Muscle of arm (tissue), 14 donors: ENCODE results near the gene CCDC14. TPM values are rescaled to one million over a fixed set of nuclear protein-coding genes. Genes with fewer than 3 reads are reported as not detected.
"Not testable (repeated sequence)": the region's sequence is repeated elsewhere in the genome, so short reads cannot be mapped to it uniquely, and the experiment has no call there.

Experiments used
- DNase-seq: peaks from one replicate; pipeline ENCODE4 v3.0.0-alpha.2; 2013
- long read RNA-seq, 11 donors: transcript quantifications; one replicate each; lab custom pipeline, GENCODE V29; 2026
- polyA plus RNA-seq, 12 donors: library from polyadenylated mRNA; unstranded; fragments of 120-200 nt; gene quantifications; one replicate each; pipeline ENCODE4 v1.2.1, GENCODE V29; 2013; ENCODE audit not compliant: insufficient read length in 12 of 12

CCDC14 gene, protein sequence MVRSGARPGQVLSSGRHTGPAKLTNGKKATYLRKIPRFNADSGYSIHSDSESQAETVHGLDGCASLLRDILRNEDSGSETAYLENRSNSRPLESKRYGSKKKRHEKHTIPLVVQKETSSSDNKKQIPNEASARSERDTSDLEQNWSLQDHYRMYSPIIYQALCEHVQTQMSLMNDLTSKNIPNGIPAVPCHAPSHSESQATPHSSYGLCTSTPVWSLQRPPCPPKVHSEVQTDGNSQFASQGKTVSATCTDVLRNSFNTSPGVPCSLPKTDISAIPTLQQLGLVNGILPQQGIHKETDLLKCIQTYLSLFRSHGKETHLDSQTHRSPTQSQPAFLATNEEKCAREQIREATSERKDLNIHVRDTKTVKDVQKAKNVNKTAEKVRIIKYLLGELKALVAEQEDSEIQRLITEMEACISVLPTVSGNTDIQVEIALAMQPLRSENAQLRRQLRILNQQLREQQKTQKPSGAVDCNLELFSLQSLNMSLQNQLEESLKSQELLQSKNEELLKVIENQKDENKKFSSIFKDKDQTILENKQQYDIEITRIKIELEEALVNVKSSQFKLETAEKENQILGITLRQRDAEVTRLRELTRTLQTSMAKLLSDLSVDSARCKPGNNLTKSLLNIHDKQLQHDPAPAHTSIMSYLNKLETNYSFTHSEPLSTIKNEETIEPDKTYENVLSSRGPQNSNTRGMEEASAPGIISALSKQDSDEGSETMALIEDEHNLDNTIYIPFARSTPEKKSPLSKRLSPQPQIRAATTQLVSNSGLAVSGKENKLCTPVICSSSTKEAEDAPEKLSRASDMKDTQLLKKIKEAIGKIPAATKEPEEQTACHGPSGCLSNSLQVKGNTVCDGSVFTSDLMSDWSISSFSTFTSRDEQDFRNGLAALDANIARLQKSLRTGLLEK
- polyA plus RNA-seq = 100 to 1,000 TPM in 1 of 12 donors, 10 to 100 TPM in 10, not detected in 1; 28.1 to 126 (median 55.9) TPM
- long read RNA-seq, donor 1, full-length matches to known transcripts = 5 of 5 reads
- long read RNA-seq, donor 1, partial matches to known transcripts = 0 of 5 reads
- long read RNA-seq, donor 1, other reads (novel, unspliced or antisense) = 0 of 5 reads
- long read RNA-seq, donor 2 = 0 reads
- long read RNA-seq, donor 3, full-length matches to known transcripts = 1 of 1 reads
- long read RNA-seq, donor 3, partial matches to known transcripts = 0 of 1 reads
- long read RNA-seq, donor 3, other reads (novel, unspliced or antisense) = 0 of 1 reads
- long read RNA-seq, donor 4, partial matches to known transcripts = 0 of 2 reads
- long read RNA-seq, donor 4, other reads (novel, unspliced or antisense) = 0 of 2 reads
- long read RNA-seq, donor 5, full-length matches to known transcripts = 11 of 11 reads
- long read RNA-seq, donor 5, partial matches to known transcripts = 0 of 11 reads
- long read RNA-seq, donor 5, other reads (novel, unspliced or antisense) = 0 of 11 reads
- long read RNA-seq, donor 6 = 0 reads
- long read RNA-seq, donor 7, partial matches to known transcripts = 0 of 1 reads
- long read RNA-seq, donor 7, other reads (novel, unspliced or antisense) = 0 of 1 reads
- long read RNA-seq, donor 8, full-length matches to known transcripts = 8 of 8 reads
- long read RNA-seq, donor 8, partial matches to known transcripts = 0 of 8 reads
- long read RNA-seq, donor 8, other reads (novel, unspliced or antisense) = 0 of 8 reads
- long read RNA-seq, donor 9, partial matches to known transcripts = 0 of 1 reads
- long read RNA-seq, donor 9, other reads (novel, unspliced or antisense) = 0 of 1 reads
- long read RNA-seq, donor 10, full-length matches to known transcripts = 3 of 3 reads
- long read RNA-seq, donor 10, partial matches to known transcripts = 0 of 3 reads
- long read RNA-seq, donor 10, other reads (novel, unspliced or antisense) = 0 of 3 reads
- long read RNA-seq, donor 11, full-length matches to known transcripts = 5 of 5 reads
- long read RNA-seq, donor 11, partial matches to known transcripts = 0 of 5 reads
- long read RNA-seq, donor 11, other reads (novel, unspliced or antisense) = 0 of 5 reads

DNA sequence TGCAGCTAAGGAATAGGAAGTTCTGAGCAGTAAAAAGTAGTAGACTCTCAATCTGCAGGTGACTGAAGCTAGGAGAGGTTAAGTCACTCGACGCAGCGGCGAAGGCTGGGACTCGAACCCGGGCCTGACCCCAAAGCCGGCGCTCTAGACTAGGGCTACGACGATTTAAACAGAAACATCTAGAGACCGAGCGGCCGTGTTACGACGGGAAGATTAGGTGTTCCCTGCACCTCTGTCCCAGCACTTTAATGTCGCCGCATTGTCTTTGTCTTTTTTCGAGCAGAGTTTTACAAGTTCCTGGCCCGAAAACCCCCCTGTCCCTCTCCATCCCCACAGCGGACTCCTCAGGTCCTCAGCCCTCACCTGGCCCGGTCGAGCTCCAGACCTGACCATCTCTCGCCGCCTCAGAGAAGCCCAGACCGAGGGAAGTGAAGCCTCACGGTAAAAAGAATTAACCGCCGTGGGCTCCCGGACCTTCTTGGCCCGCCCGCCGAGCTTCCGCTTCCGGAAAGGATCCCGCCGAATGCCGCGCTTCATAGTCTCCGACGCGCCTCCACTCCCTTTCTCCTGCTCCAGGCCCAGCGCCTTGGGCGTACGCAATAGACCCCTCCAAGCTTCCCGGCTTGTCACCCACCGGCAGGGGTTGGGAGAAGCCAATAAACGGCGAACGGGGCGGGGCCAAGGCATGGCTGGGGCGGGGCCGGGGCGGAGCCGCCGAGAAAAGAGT is at the start of gene CCDC14:
Gene CCDC14, minus strand, starts transcription at position 449 of the 727 bp plus-strand sequence. Its CDS starts 56 bp downstream, at position 393.
- peak; percentile 94 for DNase-seq

DNA sequence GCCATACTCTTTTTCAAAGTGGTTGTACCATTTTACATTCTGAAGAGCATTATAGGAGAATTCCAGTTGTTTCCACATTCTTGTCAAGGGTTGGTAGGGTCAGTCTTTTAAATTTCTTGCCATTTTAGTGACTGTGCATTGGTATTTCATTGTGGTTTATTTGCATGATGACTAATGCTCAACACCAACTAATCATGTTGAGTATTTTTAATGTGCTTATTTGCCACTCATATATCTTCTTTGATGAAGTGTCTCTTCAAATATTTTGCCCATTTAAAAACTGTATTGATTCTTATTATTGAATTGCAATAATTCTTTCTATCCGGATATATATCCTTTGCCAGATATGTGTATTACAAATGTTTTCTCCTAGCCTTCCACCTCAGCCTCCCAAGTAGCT is 47.3 kb upstream of the CCDC14 start:
- DNase-seq = not testable (repeated sequence)

DNA sequence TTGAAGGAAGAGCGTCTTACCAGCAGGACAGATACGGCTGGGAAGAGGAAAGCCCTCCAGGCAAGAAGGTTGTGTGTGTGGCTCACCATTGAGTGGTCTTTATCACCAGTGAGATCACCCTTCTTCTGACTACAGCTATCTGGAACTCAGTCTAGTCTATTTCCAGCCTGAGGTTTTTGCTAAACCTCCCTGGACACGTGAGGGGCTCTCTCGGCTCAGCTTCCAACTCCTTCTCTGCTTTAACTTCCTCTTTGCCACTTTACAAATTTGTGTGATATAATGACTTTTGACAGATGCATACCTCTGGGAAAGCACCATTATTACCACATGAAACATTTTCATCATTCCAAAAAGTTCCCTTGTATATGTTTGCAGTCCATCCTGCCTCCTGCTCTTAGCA is 46.2 kb upstream of the CCDC14 start:
- no peak for DNase-seq

DNA sequence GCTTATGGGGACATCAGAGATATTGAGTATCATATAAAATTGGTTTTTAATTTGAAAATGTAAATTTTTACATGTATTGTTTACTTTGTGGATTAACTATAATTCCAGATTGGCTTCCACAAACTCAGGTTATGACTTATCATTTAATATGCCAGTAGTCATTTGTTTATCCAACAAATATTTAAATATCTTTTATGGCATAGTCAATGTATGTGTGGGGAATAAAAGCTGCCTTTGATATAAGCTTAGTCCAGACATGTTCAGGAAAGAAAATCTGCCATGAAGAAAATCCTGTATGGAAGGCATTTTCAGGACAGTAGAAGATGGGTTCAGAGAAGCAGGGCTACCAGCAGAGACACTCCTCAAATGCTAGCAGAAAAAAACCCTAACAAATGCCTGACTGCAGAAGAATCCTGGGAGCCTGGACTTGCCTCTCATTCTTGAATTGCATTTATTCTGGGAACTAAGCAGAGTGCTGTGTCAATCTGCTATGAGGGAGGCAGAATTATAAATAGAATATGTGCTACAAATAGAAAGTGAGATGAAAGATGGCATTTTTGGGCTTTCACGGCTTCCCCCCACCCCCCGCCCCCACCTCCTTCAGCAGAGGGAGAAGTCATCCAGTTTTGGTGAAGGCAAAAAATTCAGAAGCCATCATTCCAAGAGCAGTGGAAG is 41.5 kb upstream of the CCDC14 start:
- DNase-seq = not testable (repeated sequence)

DNA sequence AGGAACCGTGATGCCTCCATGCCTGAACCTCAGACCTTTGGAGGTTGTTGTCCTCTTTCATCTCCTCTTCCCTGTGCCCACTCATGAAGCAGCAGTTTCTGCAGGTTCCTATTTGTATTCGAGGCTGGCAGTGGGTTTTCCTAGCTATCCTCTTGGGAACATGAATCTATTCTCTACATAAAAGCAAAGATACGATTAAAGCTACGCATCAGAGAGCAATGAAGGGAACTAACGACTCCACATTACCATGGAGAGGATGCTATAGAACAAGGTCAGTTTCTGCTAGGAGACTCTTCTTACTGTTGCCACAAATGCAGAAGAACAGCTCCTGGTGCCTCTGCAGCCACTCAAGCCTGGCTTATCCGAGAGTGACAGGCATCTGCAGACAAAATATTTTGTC is 40.3 kb upstream of the CCDC14 start:
- not testable (repeated sequence) for DNase-seq

DNA sequence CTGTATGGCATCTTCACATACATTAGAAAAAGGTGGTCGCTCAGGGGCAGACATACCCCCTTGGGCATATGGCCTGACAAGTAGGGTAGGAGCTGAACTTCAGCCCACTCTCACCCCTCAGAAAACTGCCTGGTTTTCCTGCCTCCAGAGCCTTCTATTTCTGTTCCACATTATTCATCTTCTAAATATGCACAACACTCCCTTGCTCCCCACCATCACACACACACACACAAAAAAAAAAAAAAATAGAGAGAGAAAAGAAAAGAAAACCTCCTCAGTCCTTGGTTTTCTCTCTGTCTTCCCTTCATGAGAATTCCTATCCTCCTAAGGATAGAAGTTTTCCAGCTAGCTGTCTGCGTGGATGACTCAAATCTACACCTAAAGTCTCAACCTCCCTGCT is 36.5 kb upstream of the CCDC14 start:
- DNase-seq = no peak

DNA sequence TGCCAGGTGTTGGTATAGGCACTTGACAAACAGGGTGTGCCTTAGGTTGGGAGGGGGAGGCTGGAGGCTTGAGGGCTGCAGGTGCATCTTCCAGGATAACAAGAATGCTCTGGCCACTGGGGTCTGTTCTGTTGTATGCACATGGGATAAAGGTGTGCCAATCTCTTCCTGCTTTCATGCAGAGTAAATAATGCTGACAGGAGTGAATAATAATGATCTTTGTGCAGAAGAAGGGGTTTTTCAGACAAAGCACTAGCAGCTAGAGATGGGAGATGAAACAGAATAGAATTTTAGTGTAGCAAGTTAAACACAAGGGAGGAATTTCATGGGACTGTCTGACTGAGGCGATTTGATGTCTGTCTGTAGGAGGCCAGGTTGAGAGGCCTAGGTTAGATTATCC is 32.8 kb upstream of the CCDC14 start:
- no peak for DNase-seq

DNA sequence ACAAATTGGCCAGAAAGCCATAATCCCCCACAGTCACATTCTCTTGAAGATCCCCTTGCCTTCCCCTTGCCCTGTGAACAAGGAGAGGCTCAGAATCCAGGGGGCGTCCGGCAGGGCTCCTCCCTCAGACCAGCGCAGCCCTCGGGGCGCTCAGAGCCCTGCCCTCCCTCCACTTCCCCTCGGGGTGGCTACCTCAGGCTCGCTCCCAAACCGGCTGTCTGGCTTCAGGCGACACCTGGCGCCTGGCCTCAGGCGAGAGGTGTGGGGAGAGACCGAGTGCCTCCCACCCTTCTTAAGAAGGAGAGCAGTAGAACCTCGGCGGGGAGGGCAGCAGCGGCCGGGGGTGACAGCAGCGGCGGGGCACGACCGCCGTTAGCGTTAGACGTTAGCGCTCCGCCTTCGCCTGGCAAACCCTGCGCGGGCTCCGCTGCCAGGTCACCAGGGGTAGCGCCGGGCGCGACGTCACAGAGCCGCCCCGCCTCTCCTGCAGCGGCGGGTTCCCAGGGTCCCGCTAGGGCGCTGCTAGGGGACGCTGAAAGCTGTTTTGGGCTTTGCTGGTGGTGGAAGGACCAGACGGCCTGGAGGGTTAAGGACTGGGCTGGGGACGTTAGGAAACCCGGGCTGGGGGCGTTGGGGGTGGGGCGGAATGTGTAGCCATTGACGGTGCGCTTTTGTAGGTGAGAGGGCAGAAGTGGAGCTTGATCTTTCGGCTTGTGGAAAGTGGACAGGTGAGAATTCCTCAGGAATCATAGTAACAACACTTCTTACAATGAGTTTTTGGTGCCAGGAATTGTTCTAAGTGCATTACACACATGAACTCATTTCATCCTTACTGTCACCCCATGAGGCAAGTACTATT is 30.9 kb upstream of the CCDC14 start, which contains the start of gene ROPN1:
Gene ROPN1, minus strand, starts transcription at position 395 of the 859 bp plus-strand sequence. CDS start 11,643 bp downstream, outside the sequence.
- DNase-seq = not testable (repeated sequence)

DNA sequence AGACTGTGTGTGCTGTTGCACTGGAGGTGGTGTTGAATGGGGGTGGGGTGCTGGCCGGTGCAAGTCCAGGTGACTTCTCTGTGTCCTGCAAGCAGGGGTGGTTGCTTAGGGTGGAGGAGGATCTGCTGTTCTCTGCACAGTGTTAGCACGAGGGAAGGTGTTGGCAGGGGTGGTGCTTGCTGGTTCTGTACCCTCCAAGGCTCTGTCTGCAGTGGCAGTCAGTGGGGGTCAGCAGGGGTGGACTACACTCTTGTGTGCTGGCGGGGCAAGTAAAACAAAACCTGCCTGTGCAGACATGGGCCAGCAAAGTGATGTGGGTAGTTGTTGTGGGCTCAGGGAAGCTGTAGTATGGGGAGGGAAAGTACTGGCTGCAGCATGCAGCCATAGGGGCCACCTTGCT is 25.4 kb upstream of the CCDC14 start:
- DNase-seq = no peak

DNA sequence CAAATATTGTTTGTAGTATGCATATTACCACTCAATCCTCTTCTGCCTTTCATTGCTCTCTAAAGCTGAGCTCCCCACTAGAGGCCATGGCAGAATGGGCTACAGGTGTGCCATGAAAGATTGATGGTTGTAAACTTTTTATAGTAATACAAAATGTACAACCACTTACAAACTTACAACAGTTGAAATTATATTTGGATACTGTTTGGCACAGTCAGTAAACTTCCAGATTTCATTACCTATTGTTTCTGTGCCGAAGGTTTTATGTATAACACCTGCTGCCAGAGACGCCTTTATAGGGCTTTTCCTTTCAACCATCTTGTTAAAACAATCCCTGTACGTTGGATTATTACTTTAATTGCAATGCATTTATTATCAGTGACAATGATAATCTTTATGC is 23.9 kb upstream of the CCDC14 start:
- no peak for DNase-seq

DNA sequence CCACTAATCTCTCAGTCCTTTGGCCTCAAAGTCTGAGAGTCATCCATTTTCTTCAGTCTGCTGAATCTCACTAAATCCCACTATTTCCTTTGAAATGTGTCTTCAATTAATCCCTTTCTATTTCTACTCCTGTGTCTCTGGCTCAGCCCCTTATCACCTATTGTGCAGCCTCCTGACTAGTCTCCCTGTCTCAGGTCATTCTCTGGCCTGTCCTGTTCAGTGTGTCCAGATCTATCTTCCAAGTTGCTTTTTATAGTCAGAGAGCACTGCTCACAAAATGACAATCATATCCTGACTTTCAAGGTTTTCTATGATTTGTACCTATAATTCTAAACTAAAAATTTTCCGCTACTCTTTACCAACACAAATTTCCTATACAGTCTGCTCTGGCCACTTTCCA is 23.3 kb upstream of the CCDC14 start:
- no peak for DNase-seq

DNA sequence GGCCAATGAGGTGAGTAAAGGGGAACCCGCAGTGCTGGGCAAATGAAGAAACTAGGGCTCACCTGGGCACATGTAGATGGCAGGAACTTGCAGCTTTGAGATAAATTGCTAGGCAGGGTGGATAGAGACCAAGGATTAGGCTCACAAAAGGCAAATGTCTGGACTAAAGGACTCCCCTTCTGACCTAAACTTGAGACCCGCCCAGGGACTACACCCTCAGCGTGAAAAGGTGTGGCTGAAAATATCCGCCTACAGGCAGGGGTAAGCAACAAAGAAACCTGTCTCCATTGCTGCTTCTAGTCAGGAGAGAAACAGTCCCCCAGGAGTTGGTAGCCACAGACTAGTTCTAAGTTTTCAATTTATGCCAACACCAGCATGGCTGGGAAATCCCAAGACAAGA is 20.3 kb upstream of the CCDC14 start:
- not testable (repeated sequence) for DNase-seq

DNA sequence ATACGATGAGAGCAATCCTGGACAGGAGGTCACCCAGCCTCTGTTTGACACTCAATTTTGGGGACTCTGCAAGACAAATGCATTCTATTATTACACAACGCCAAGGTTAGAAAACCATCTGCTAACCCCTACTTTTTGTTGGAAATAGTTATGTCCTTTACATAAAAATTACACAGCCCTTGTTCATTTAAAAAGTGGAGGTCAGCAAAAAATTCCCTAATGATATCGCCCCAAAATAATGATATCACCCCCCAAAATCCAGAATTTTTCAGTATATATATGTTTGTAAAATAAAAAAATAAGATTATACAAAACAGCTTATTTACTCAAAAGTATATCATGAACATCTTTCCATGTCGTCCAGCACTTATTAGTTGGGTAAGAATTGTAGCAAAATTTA is 19.5 kb upstream of the CCDC14 start:
- DNase-seq = no peak

DNA sequence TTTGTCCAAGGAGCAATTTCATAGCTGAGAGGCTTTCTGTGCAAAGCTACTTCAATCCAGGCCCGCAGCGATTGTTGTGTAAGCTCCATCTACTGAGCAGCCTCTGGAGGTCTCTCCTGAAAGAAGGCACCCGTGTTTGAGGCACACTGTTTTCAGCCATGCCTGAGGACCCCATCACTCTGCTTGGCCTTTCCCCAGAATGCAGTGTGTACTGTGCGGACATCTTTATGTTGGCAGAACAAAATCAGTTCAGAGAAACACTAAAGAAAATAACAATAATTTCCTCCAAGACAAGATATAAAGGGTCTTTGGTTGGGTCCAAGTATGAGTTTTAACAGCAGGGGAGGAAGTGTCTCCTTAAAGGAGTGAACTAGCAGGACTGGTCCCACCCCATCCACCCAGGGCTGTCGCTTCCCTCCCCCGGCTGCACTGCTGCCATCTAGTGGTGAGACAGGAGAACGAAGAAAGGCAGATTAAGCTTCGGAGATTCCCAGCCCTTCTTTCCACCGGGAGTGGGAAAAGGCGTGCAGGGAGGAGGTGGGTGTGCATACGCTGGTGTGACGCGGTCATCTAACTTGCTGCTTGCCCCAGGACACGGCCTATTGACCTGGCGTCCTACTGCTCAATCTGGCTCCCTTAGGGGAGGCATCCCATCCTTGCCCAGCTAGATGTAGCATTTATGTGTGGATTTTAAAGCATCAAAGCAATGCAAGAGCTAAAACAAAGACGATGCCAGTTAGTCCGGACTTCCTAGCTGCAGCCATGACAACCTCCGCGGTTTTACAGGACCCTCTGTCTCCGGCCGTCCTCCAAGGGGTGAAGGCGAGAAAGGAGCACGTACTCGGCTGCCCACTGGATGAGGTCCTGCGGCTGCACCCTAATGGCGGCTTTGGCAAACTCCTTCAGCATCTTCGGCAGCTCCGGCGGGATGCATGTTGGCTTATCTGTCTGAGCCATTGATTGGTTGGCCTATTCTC is 18.8 kb upstream of the CCDC14 start:
- DNase-seq = peak; percentile 24

DNA sequence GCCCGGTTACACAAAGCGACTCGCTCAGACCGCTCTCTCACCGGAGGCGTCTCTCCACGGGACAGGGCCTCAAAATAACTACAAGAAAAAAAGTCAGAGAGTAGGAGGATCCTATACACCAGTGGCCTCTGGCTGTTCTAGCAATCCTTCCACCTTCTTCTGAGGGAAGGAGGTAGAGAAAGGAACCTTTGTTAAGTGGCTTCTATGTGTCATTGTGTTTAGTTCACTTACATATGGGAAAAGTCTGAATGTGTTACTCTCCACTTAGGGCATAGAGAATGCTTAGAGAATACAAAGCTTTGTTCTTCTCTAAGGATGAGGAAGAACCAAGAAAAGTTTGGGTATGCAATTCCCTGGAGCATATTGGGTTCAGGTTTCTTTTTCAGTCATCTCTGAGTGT is 15.9 kb upstream of the CCDC14 start:
- DNase-seq = not testable (repeated sequence)

DNA sequence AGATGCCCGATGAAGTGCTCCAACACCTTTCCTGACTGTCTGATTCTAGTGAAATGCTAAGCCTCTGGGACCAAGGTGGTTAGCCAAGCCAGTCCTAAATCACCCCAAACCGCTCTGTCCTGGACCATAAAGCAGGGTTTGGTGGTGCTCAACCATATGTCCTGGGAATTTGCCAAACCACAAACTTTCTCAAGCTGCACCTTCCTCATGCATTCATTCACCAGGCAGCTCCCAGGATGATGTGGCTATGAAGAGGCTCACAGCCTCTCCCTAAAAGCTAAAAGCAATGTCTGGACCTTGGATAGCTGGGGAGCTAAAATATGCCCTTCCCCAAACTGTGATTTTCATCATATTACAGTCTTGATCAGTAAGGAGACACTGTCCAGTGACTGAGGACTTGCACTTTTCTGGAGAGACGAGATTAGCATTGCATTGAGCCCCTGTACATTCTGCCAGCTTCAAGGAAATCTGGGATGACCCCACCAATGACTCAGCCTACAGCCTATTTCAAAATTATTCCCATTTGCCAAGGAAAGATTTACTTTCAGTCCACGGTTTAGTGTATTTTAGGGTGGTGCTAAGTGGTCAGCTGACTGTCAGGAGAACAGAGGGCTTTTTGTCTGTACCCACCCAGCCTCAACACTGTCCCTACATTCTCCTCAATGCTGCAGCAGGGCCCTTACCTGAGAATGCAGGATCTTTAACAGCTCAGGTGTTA is 15.3 kb upstream of the CCDC14 start:
- not testable (repeated sequence) for DNase-seq
